HCT116 (cell line): Measurements from ENCODE around the gene ORM1. TPM values are rescaled to one million over a fixed set of nuclear protein-coding genes. Genes with fewer than 3 reads are reported as not detected.

Experiments used
- ATAC-seq: fragments of 200-7000 bp; cut with Tn5 transposase; 2 replicates; pipeline ENCODE4 v1.9.1; 2020; ENCODE audit warnings: mild to moderate bottlenecking, moderate library complexity
- BruUV-seq: library from RNA; stranded (reverse); fragments of 400-500 nt; replicated peaks from 2 replicates; lab custom pipeline; 2021; lab: Mats Ljungman, UMichigan
- CTCF ChIA-PET: fragments of 300-600 bp; sonication (Branson Sonifier 250); formaldehyde crosslinking; loops from one replicate; lab custom pipeline; 2021; ENCODE audit warnings: antibody characterized with exemption; lab: Charles Lee
- POLR2A ChIA-PET: fragments of 300-600, 350-600 bp; sonication (Branson Sonifier 250); formaldehyde crosslinking; loops from one replicate; lab custom pipeline; 2021; ENCODE audit warnings: antibody characterized with exemption; lab: Charles Lee
- RAD21 ChIA-PET, 2 experiments: fragments of 300-600 bp; sonication (Branson Sonifier 250); formaldehyde crosslinking; loops; one replicate each; lab custom pipeline; 2023; ENCODE audit warnings: low total read pairs in 2 of 2; ENCODE audit not compliant: uncharacterized antibody in 2 of 2, unreplicated experiment in 2 of 2, low non-redundant PET in 1 of 2; lab: Charles Lee
- DNase-seq: peaks from one replicate; pipeline ENCODE4 v3.0.0-alpha.2; 2010; ENCODE audit warnings: low read depth, low spot score
- H2AFZ ChIP-seq: fragments of 200-600 bp; shearing (Covaris generic), sonication (generic); 2 replicates; pipeline ENCODE4 v1.6.1; 2017; ENCODE audit warnings: low read depth, mixed run types, mixed read lengths, antibody characterized with exemption, low read length; ENCODE audit not compliant: poor library complexity, severe bottlenecking
- H3K27ac ChIP-seq: 2 replicates; pipeline ENCODE4 v1.5.1; 2012; ENCODE audit warnings: low read depth, low read length
- H3K27me3 ChIP-seq: fragments of 200-600 bp; sonication (generic); 2 replicates; pipeline ENCODE4 v1.6.1; 2016; ENCODE audit warnings: mixed run types, low read length, mixed read lengths; ENCODE audit not compliant: insufficient read depth
- H3K36me3 ChIP-seq, 2 experiments: fragments of 200-500 bp in 1 of 2; fragments of 200-600 bp in 1 of 2; sonication (Bioruptor generic) in 1 of 2; sonication (generic) in 1 of 2; 2 replicates each; pipeline versions ENCODE4 v1.5.1 to v1.6.1; 2014 to 2016; ENCODE audit warnings: low read length in 2 of 2, inconsistent platforms in 1 of 2, mixed read lengths in 1 of 2, mixed run types in 1 of 2; ENCODE audit not compliant: insufficient read depth in 2 of 2, control insufficient read depth in 1 of 2
- H3K4me1 ChIP-seq, 2 experiments: fragments of 200-600 bp in 1 of 2; sonication (generic) in 1 of 2; 2 replicates each; pipeline versions ENCODE4 v1.5.1 to v1.6.1; 2012 to 2017; ENCODE audit warnings: low read length in 2 of 2, inconsistent platforms in 1 of 2, mild to moderate bottlenecking in 1 of 2, mixed read lengths in 1 of 2, mixed run types in 1 of 2, moderate library complexity in 1 of 2; ENCODE audit not compliant: insufficient read depth in 2 of 2, control insufficient read depth in 1 of 2
- H3K4me2 ChIP-seq: fragments of 200-600 bp; sonication (generic); 2 replicates; pipeline ENCODE4 v1.6.1; 2017; ENCODE audit warnings: mixed run types, low read length, mixed read lengths
- H3K4me3 ChIP-seq, 2 experiments: fragments of 200-600 bp in 1 of 2; sonication (generic) in 1 of 2; replicated peaks in 1 of 2; 2 replicates each; pipeline ENCODE4 v1.5.1; 2011 to 2016; ENCODE audit warnings: low read length in 2 of 2, control low read depth in 1 of 2, low read depth in 1 of 2, mild to moderate bottlenecking in 1 of 2, mixed read lengths in 1 of 2, mixed run types in 1 of 2
- H3K79me2 ChIP-seq: fragments of 200-600 bp; sonication (generic); 2 replicates; pipeline ENCODE4 v1.6.1; 2017; ENCODE audit warnings: mild to moderate bottlenecking, mixed run types, low read length, moderate library complexity, mixed read lengths; ENCODE audit not compliant: insufficient read depth
- H3K9ac ChIP-seq: fragments of 200-600 bp; sonication (generic); 2 replicates; pipeline ENCODE4 v1.6.1; 2016; ENCODE audit warnings: low read length, mixed read lengths
- H3K9me2 ChIP-seq: fragments of 200-600 bp; sonication (generic), shearing (Covaris generic); 2 replicates; pipeline ENCODE4 v1.6.1; 2017; ENCODE audit warnings: mixed run types, mild to moderate bottlenecking, moderate library complexity; ENCODE audit not compliant: insufficient read depth
- H3K9me3 ChIP-seq, 2 experiments: fragments of 200-500 bp in 1 of 2; fragments of 200-600 bp in 1 of 2; sonication (Bioruptor generic) in 1 of 2; sonication (generic) in 1 of 2; 2 replicates each; pipeline ENCODE4 v1.6.1; 2014 to 2017; ENCODE audit warnings: low read length in 2 of 2, mixed read lengths in 2 of 2, inconsistent platforms in 1 of 2, low read depth in 1 of 2, mild to moderate bottlenecking in 1 of 2, mixed run types in 1 of 2, moderate library complexity in 1 of 2; ENCODE audit not compliant: control insufficient read depth in 1 of 2, insufficient read depth in 1 of 2
- H4K20me1 ChIP-seq: fragments of 200-600 bp; sonication (generic), shearing (Covaris generic); 2 replicates; pipeline ENCODE4 v1.6.1; 2017; ENCODE audit warnings: mixed run types, mild to moderate bottlenecking, moderate library complexity; ENCODE audit not compliant: insufficient read depth
- CEBPB ChIP-seq: IDR thresholded peaks from 2 replicates; pipeline ENCODE4 v1.6.1; 2012; ENCODE audit warnings: low read depth
- CTCF ChIP-seq, 3 experiments: fragments of 200-600 bp in 1 of 3; sonication (generic) in 1 of 3; IDR thresholded peaks in 2 of 3; conservative IDR thresholded peaks in 1 of 3; 2 replicates each; pipeline ENCODE4 v1.5.1; 2012 to 2017; ENCODE audit warnings: low read depth in 2 of 3, low read length in 2 of 3, antibody characterized with exemption in 1 of 3, borderline replicate concordance in 1 of 3, control low read depth in 1 of 3, mild to moderate bottlenecking in 1 of 3, mixed read lengths in 1 of 3, mixed run types in 1 of 3, moderate library complexity in 1 of 3; ENCODE audit not compliant: insufficient read depth in 1 of 3
- EGR1 ChIP-seq: IDR thresholded peaks from 2 replicates; pipeline ENCODE4 v1.6.1; 2012; ENCODE audit warnings: low read depth
- ELF1 ChIP-seq: IDR thresholded peaks from 2 replicates; pipeline ENCODE4 v1.6.1; 2012; ENCODE audit warnings: low read depth, borderline replicate concordance
- EZH2 ChIP-seq: fragments of 200-600 bp; sonication (generic); IDR thresholded peaks from 2 replicates; pipeline ENCODE4 v1.6.1; 2017; ENCODE audit warnings: antibody characterized with exemption, mixed run types
- EZH2phosphoT487 ChIP-seq: fragments of 200-600 bp; IDR thresholded peaks from 2 replicates; pipeline ENCODE4 v1.6.1; 2018; ENCODE audit warnings: antibody characterized with exemption, borderline replicate concordance
- FOSL1 ChIP-seq: IDR thresholded peaks from 2 replicates; pipeline ENCODE4 v1.6.1; 2012; ENCODE audit warnings: low read depth
- POLR2A ChIP-seq: IDR thresholded peaks from 2 replicates; pipeline ENCODE4 v1.7.0; 2011; ENCODE audit warnings: borderline replicate concordance; ENCODE audit not compliant: insufficient read depth, insufficient read length; ENCODE audit errors: extremely low read depth
- REST ChIP-seq: IDR thresholded peaks from 2 replicates; pipeline ENCODE4 v1.6.1; 2012; ENCODE audit warnings: low read depth
- SIN3A ChIP-seq: IDR thresholded peaks from 2 replicates; pipeline ENCODE4 v1.6.1; 2012; ENCODE audit warnings: low read depth
- SP1 ChIP-seq: IDR thresholded peaks from 2 replicates; pipeline ENCODE4 v1.6.1; 2012; ENCODE audit warnings: low read depth
- SRF ChIP-seq: IDR thresholded peaks from 2 replicates; pipeline ENCODE4 v1.6.1; 2012; ENCODE audit warnings: low read depth
- ZFX ChIP-seq: fragments of 450-650 bp; IDR thresholded peaks from 2 replicates; pipeline ENCODE4 v1.6.1; 2017
- ZNF274 ChIP-seq: fragments of 200-500 bp; sonication (Bioruptor generic); IDR thresholded peaks from 2 replicates; pipeline ENCODE4 v1.6.1; 2014; ENCODE audit warnings: mild to moderate bottlenecking, low read depth, low read length, inconsistent platforms
- intact Hi-C: fragments of 100-400 bp; cut with micrococcal nuclease; formaldehyde crosslinking; loops from 2 replicates; pipeline ENCODE4 v1.10.0; 2022
- total RNA-seq: library from RNA; stranded (reverse); gene quantifications from one replicate; pipeline ENCODE4 v1.2.1, GENCODE V29; 2021; ENCODE audit not compliant: unreplicated experiment
- TF ChIP-seq, protein P1 (sequence below): IDR thresholded peaks from 2 replicates; pipeline ENCODE4 v1.6.1; 2011; ENCODE audit warnings: mild to moderate bottlenecking, low read length, moderate library complexity; ENCODE audit not compliant: insufficient replicate concordance; ENCODE audit errors: extremely low read depth
- TF ChIP-seq, protein P2 (sequence below): IDR thresholded peaks from 2 replicates; pipeline ENCODE4 v1.6.1; 2012
- TF ChIP-seq, protein P3 (sequence below): IDR thresholded peaks from 2 replicates; pipeline ENCODE4 v1.6.1; 2012

The ORM1 gene
- total RNA-seq, 1 experiment from 2014 or later = 5.6 TPM

DNA sequence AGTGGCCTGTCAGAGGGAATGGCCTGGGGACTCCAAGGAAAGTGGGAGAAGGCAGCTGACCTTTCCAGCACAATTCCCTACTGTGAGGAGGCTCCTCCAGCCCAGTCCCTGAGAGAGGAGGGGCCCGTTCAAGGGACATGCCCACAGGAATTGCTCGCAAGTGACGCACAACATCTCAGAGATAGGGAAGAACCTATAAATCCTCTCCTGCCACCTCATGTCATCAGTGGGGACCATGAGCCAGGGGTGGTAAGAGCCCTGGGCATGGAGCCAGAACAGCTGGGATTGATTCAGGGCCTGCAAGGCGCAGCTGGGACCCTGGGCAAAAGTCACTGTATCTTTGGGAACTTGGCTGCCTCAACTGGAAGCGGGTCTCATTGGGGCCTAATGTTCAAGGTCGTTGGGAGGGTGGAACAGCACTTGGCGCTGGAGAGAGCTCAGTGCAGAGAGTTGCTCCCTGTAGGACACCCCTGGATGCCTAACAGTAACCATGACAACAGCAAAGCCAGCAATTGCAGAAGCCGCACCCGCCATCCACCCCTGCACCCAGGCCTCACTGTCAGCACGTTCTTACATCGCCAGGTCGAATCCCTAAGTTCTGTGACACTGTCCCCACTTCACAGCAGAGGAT lies 41.3 kb upstream of the ORM1 start (continued):
- TF ChIP-seq, protein P1, sequence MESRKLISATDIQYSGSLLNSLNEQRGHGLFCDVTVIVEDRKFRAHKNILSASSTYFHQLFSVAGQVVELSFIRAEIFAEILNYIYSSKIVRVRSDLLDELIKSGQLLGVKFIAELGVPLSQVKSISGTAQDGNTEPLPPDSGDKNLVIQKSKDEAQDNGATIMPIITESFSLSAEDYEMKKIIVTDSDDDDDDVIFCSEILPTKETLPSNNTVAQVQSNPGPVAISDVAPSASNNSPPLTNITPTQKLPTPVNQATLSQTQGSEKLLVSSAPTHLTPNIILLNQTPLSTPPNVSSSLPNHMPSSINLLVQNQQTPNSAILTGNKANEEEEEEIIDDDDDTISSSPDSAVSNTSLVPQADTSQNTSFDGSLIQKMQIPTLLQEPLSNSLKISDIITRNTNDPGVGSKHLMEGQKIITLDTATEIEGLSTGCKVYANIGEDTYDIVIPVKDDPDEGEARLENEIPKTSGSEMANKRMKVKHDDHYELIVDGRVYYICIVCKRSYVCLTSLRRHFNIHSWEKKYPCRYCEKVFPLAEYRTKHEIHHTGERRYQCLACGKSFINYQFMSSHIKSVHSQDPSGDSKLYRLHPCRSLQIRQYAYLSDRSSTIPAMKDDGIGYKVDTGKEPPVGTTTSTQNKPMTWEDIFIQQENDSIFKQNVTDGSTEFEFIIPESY = no peak
- TF ChIP-seq EZH2 = no peak

DNA sequence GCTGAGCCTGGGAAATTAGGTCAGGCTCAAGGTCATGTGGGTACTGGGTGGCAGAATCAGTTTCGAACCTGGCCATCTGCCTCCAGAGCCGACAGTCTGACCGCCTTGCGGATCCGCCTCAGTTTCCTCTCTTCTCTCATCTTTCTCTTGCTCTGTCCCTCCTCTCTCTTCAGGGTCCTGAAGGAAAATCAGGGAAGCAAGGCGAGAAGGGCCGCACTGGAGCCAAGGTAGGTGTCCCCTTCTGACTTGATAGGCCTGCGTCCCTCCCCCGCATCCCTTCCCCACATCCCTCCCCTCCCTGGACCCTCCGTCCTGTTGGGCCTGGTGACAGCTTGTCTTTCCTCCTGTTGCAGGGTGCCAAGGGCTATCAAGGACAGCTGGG lies 40.8 kb upstream of the ORM1 start:
- CTCF ChIA-PET = no interaction called here
- Histone ChIP-seq H3K27ac (no peak overlapping the region), H3K79me2 (no peaks in the 10 kb centered on the region), H3K9ac (no peak overlapping the region), H2AFZ (no peak overlapping the region), H3K9me3 (no peaks in the 10 kb centered on the region), H4K20me1 (no peaks in the 10 kb centered on the region), H3K9me2 (no peaks in the 10 kb centered on the region), H3K27me3 (no peaks in the 10 kb centered on the region), H3K4me3 (no peak overlapping the region), H3K4me2 (no peak overlapping the region), H3K36me3 (no peaks in the 10 kb centered on the region), H3K4me1 (peaks cover 19 to 29% of the 10 kb centered on the region in 2 experiments)
- intact Hi-C loops = no loop called here
- ATAC-seq = no peak
- POLR2A ChIA-PET = no interaction called here
- RAD21 ChIA-PET = no interaction called here
- no TSS peak for BruUV-seq
- DNase-seq = no peak
- TF ChIP-seq EZH2 (no peak), POLR2A (no peak), CTCF (IDR thresholded peaks at IDR 0.05 in 2 of 3, conservative IDR thresholded peaks at IDR 0.05 in 1 of 3; ENCODE audit: borderline replicate concordance in 1 of 3, insufficient read depth in 1 of 3, low read depth in 2 of 3, low read length in 2 of 3) (no peak), SRF (no peak), SIN3A (no peak), SP1 (no peak), EGR1 (no peak), ZFX (no peak), EZH2phosphoT487 (no peak), ZNF274 (no peak), CEBPB (no peak), FOSL1 (no peak), REST (no peak), ELF1 (no peak)
- TF ChIP-seq, protein P2, sequence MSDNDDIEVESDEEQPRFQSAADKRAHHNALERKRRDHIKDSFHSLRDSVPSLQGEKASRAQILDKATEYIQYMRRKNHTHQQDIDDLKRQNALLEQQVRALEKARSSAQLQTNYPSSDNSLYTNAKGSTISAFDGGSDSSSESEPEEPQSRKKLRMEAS = no peak
- TF ChIP-seq, protein P3, sequence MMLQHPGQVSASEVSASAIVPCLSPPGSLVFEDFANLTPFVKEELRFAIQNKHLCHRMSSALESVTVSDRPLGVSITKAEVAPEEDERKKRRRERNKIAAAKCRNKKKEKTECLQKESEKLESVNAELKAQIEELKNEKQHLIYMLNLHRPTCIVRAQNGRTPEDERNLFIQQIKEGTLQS = no peak
